ENCODE measurements around the gene FNDC3A. TPM values are rescaled to one million over a fixed set of nuclear protein-coding genes. Genes with fewer than 3 reads are reported as not detected.

The FNDC3A gene
- total RNA-seq, 1 experiment from 2014 or later = 15.6 TPM

DNA sequence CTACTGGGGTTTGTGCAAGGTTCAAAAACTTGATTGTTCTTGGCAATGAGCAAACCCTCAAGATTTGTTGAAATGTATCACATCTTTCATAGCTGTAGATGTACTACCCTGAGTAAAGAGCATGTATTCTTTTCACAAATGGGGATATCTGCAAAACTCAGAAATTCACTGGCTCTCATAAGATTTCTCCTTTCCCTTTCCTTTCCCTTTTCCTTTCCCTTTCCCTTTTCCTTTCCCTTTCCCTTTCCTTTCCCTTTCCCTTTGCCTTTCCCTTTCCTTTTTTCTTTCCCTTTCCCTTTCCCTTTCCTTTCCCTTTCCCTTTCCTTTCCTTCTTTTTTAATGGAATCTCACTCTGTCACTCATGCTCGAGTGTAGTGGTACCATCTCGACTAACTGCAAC, 69.1 kb downstream of the FNDC3A start:
- intact Hi-C loops (cut with micrococcal nuclease) = no loop called here
- no peaks in the 10 kb centered on the region for H3K79me2 ChIP-seq (ENCODE audit: low read length)
- TF ChIP-seq, protein P1, sequence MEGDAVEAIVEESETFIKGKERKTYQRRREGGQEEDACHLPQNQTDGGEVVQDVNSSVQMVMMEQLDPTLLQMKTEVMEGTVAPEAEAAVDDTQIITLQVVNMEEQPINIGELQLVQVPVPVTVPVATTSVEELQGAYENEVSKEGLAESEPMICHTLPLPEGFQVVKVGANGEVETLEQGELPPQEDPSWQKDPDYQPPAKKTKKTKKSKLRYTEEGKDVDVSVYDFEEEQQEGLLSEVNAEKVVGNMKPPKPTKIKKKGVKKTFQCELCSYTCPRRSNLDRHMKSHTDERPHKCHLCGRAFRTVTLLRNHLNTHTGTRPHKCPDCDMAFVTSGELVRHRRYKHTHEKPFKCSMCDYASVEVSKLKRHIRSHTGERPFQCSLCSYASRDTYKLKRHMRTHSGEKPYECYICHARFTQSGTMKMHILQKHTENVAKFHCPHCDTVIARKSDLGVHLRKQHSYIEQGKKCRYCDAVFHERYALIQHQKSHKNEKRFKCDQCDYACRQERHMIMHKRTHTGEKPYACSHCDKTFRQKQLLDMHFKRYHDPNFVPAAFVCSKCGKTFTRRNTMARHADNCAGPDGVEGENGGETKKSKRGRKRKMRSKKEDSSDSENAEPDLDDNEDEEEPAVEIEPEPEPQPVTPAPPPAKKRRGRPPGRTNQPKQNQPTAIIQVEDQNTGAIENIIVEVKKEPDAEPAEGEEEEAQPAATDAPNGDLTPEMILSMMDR (conservative IDR thresholded peaks at IDR 0.05; ENCODE audit: low read depth, low read length) = no peak
- TF ChIP-seq EZH2 (IDR thresholded peaks at IDR 0.05; ENCODE audit: low read length, unreplicated experiment) (no peak), EZH2phosphoT487 (IDR thresholded peaks at IDR 0.05; ENCODE audit: borderline replicate concordance, low read length) (no peak)
- no TSS peak for BruUV-seq (replicated peaks)
- H3F3A ChIP-seq (ENCODE audit: low read length, unreplicated experiment) = no peaks in the 10 kb centered on the region
- DNase-seq (no peak), ATAC-seq (no peak)
- no peaks in the 10 kb centered on the region for H3K36me3 ChIP-seq (ENCODE audit: low read depth, low read length)
- H2AFZ ChIP-seq (ENCODE audit: low read length) = no peak overlapping the region
- H3K9me2 ChIP-seq (replicated peaks; ENCODE audit: low read length) = no peaks in the 10 kb centered on the region
- CTCF ChIA-PET = no interaction called here
- no peak overlapping the region for H3K4me3 ChIP-seq (ENCODE audit: low read length)
- no peak overlapping the region for H3K27ac ChIP-seq (ENCODE audit: low read length)
- H4K20me1 ChIP-seq (ENCODE audit: low read length) = no peaks in the 10 kb centered on the region
- no peaks in the 10 kb centered on the region; the same call in 1 of the 2 replicates for H3K4me1 ChIP-seq (ENCODE audit: insufficient read depth, low read length)
- no peaks in the 10 kb centered on the region for H3K9me3 ChIP-seq (ENCODE audit: low read length)
- H3K9ac ChIP-seq (ENCODE audit: low read length) = no peak overlapping the region
- H3K4me2 ChIP-seq (ENCODE audit: low read length) = no peak overlapping the region
- POLR2A ChIA-PET (ENCODE audit: unreplicated experiment) = interaction anchor here (0.6 kb wide), 1 partner anchor 802 kb away, joined by 4 read pairs; no protein-coding TSS in a partner anchor
- H3K27me3 ChIP-seq (ENCODE audit: low read length) = no peaks in the 10 kb centered on the region

DNA sequence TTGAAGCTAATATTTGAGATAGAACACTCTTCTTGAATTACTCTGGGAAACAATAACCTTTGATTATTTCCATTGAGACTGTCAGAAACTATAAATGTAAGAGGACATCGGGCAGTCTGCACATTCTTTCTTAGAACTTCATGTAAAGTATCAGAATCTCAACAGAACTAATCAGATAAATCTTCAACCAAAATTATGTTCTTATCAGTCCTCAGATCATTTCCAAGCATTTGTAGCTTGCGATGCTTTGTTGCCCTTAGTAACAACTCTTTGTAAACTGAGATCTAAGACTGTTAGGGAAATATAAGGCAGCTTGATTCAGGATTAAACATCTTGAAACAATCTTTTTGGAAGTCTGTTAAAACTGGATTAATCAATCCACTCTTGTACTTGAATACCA, 70.3 kb downstream of the FNDC3A start:
- Histone ChIP-seq H3K9me2 (replicated peaks; ENCODE audit: low read length) (no peaks in the 10 kb centered on the region), H3K9ac (ENCODE audit: low read length) (no peak overlapping the region), H3K27ac (ENCODE audit: low read length) (no peak overlapping the region), H3F3A (ENCODE audit: low read length, unreplicated experiment) (no peaks in the 10 kb centered on the region), H3K4me3 (ENCODE audit: low read length) (no peak overlapping the region), H2AFZ (ENCODE audit: low read length) (no peak overlapping the region), H4K20me1 (ENCODE audit: low read length) (no peaks in the 10 kb centered on the region), H3K4me1 (ENCODE audit: insufficient read depth, low read length) (no peaks in the 10 kb centered on the region; the same call in 1 of the 2 replicates), H3K4me2 (ENCODE audit: low read length) (no peak overlapping the region), H3K9me3 (ENCODE audit: low read length) (no peaks in the 10 kb centered on the region), H3K27me3 (ENCODE audit: low read length) (no peaks in the 10 kb centered on the region), H3K36me3 (ENCODE audit: low read depth, low read length) (no peaks in the 10 kb centered on the region), H3K79me2 (ENCODE audit: low read length) (no peaks in the 10 kb centered on the region)
- no TSS peak for BruUV-seq (replicated peaks)
- POLR2A ChIA-PET (ENCODE audit: unreplicated experiment) = no interaction called here
- intact Hi-C loops (cut with micrococcal nuclease) = no loop called here
- no peak for TF ChIP-seq EZH2 (IDR thresholded peaks at IDR 0.05; ENCODE audit: low read length, unreplicated experiment)
- TF ChIP-seq EZH2phosphoT487 (IDR thresholded peaks at IDR 0.05; ENCODE audit: borderline replicate concordance, low read length) = no peak
- TF ChIP-seq, protein P1 (conservative IDR thresholded peaks at IDR 0.05; ENCODE audit: low read depth, low read length) = no peak
- CTCF ChIA-PET = no interaction called here
- ATAC-seq (no peak), DNase-seq (no peak)

GRCh38 chr13:49046519-49046918, 70.8 kb downstream of the FNDC3A start:
- H3K9me3 ChIP-seq (ENCODE audit: low read length) = no peaks in the 10 kb centered on the region
- BruUV-seq (replicated peaks) = no TSS peak
- H4K20me1 ChIP-seq (ENCODE audit: low read length) = no peaks in the 10 kb centered on the region
- no peaks in the 10 kb centered on the region for H3K79me2 ChIP-seq (ENCODE audit: low read length)
- DNase-seq (no peak), ATAC-seq (no peak)
- TF ChIP-seq EZH2 (IDR thresholded peaks at IDR 0.05; ENCODE audit: low read length, unreplicated experiment) (no peak), EZH2phosphoT487 (IDR thresholded peaks at IDR 0.05; ENCODE audit: borderline replicate concordance, low read length) (no peak)
- TF ChIP-seq, protein P1 (conservative IDR thresholded peaks at IDR 0.05; ENCODE audit: low read depth, low read length) = no peak
- H3K9ac ChIP-seq (ENCODE audit: low read length) = no peak overlapping the region
- H3K36me3 ChIP-seq (ENCODE audit: low read depth, low read length) = no peaks in the 10 kb centered on the region
- H3K4me3 ChIP-seq (ENCODE audit: low read length) = no peak overlapping the region
- no peaks in the 10 kb centered on the region for H3F3A ChIP-seq (ENCODE audit: low read length, unreplicated experiment)
- no peak overlapping the region for H3K4me2 ChIP-seq (ENCODE audit: low read length)
- no peak overlapping the region for H3K27ac ChIP-seq (ENCODE audit: low read length)
- ChIA-PET CTCF (no interaction called here), POLR2A (ENCODE audit: unreplicated experiment) (no interaction called here)
- intact Hi-C loops (cut with micrococcal nuclease) = no loop called here
- no peaks in the 10 kb centered on the region; the same call in 1 of the 2 replicates for H3K4me1 ChIP-seq (ENCODE audit: insufficient read depth, low read length)
- H3K9me2 ChIP-seq (replicated peaks; ENCODE audit: low read length) = no peaks in the 10 kb centered on the region
- no peak overlapping the region for H2AFZ ChIP-seq (ENCODE audit: low read length)
- no peaks in the 10 kb centered on the region for H3K27me3 ChIP-seq (ENCODE audit: low read length)
